Muscle layer of duodenum (tissue), 2 donors: ENCODE measurements around the gene ZNF772.

Experiments
- H3K27ac ChIP-seq: one replicate; pipeline ENCODE4 v1.7.0; 2013; ENCODE audit warnings: mild to moderate bottlenecking, low read length
- H3K27me3 ChIP-seq: one replicate; pipeline ENCODE4 v1.7.0; 2013; ENCODE audit warnings: low read depth, mild to moderate bottlenecking, control low read depth, low read length
- H3K36me3 ChIP-seq, 2 donors: one replicate each; pipeline ENCODE4 v1.7.0; 2013; ENCODE audit warnings: low read length in 2 of 2, control low read depth in 1 of 2, mild to moderate bottlenecking in 1 of 2; ENCODE audit not compliant: insufficient read depth in 2 of 2, control insufficient read depth in 1 of 2
- H3K4me1 ChIP-seq, 2 donors: one replicate each; pipeline ENCODE4 v1.7.0; 2013; ENCODE audit warnings: low read length in 2 of 2, mild to moderate bottlenecking in 2 of 2, control low read depth in 1 of 2, moderate library complexity in 1 of 2; ENCODE audit not compliant: insufficient read depth in 2 of 2, control insufficient read depth in 1 of 2
- H3K4me3 ChIP-seq, 2 donors: one replicate each; pipeline ENCODE4 v1.7.0; 2013; ENCODE audit warnings: low read length in 2 of 2, low read depth in 1 of 2, mild to moderate bottlenecking in 1 of 2
- H3K9me3 ChIP-seq, 2 donors: one replicate each; pipeline ENCODE4 v1.7.0; 2013; ENCODE audit warnings: low read length in 2 of 2, control low read depth in 1 of 2, mild to moderate bottlenecking in 1 of 2; ENCODE audit not compliant: control insufficient read depth in 1 of 2
- donor health status: healthy.

ZNF772 gene

GRCh38 chr19:57473646-57474045 lies 3.7 kb downstream of the ZNF772 start:
- Histone ChIP-seq H3K36me3 (peaks cover 26 to 77% of the 10 kb centered on the region in 2 donors), H3K27me3 (no peaks in the 10 kb centered on the region), H3K4me1 (peaks cover 0 to 11% of the 10 kb centered on the region in 2 donors), H3K4me3 (peak overlapping the region; percentile 30 to 96), H3K27ac (no peak overlapping the region), H3K9me3 (peaks cover 73 to 83% of the 10 kb centered on the region in 2 donors)

GRCh38 chr19:57466489-57466888 lies 10.9 kb downstream of the ZNF772 start:
- no peaks in the 10 kb centered on the region for H3K4me1 ChIP-seq
- peaks cover 4 to 45% of the 10 kb centered on the region in 2 donors for H3K36me3 ChIP-seq
- peak overlapping the region; percentile 5 to 64 for H3K4me3 ChIP-seq
- peaks cover 50 to 76% of the 10 kb centered on the region in 2 donors for H3K9me3 ChIP-seq
- H3K27ac ChIP-seq = no peak overlapping the region
- no peaks in the 10 kb centered on the region for H3K27me3 ChIP-seq

- peaks cover 44 to 75% of the 10 kb centered on the region in 2 donors for H3K9me3 ChIP-seq
- no peaks in the 10 kb centered on the region for H3K4me1 ChIP-seq
- H3K36me3 ChIP-seq = peaks cover 4 to 39% of the 10 kb centered on the region in 2 donors
- H3K27me3 ChIP-seq = no peaks in the 10 kb centered on the region
- H3K27ac ChIP-seq = no peak overlapping the region
- peak overlapping the region in 1 of 2 donors; percentile 64 for H3K4me3 ChIP-seq
Observed at GRCh38 chr19:57465680-57466381, 11.5 kb downstream of the ZNF772 start.

- no peak overlapping the region for H3K27ac ChIP-seq
- H3K4me1 ChIP-seq = no peaks in the 10 kb centered on the region
- peaks cover 26 to 43% of the 10 kb centered on the region in 2 donors for H3K9me3 ChIP-seq
- peaks cover 0 to 42% of the 10 kb centered on the region in 2 donors for H3K36me3 ChIP-seq
- peak overlapping the region in 1 of 2 donors; percentile 37 for H3K4me3 ChIP-seq
- H3K27me3 ChIP-seq = no peaks in the 10 kb centered on the region
Observed at GRCh38 chr19:57452307-57452706, 25.1 kb downstream of the ZNF772 start.

GRCh38 chr19:57443121-57443696 lies 34.2 kb downstream of the ZNF772 start:
- Histone ChIP-seq H3K36me3 (peaks cover 17 to 67% of the 10 kb centered on the region in 2 donors), H3K27ac (no peak overlapping the region), H3K4me3 (peak overlapping the region in 1 of 2 donors; percentile 50), H3K27me3 (no peaks in the 10 kb centered on the region), H3K4me1 (no peaks in the 10 kb centered on the region), H3K9me3 (peaks cover 34 to 70% of the 10 kb centered on the region in 2 donors)

- no peak overlapping the region for H3K27ac ChIP-seq
- peaks cover 34 to 70% of the 10 kb centered on the region in 2 donors for H3K9me3 ChIP-seq
- peaks cover 17 to 73% of the 10 kb centered on the region in 2 donors for H3K36me3 ChIP-seq
- peak overlapping the region in 1 of 2 donors; percentile 50 for H3K4me3 ChIP-seq
- no peaks in the 10 kb centered on the region for H3K4me1 ChIP-seq
- H3K27me3 ChIP-seq = no peaks in the 10 kb centered on the region
Observed at GRCh38 chr19:57441979-57442752, 35.2 kb downstream of the ZNF772 start.

GRCh38 chr19:57438925-57439324 lies 38.4 kb downstream of the ZNF772 start:
- no peak overlapping the region for H3K27ac ChIP-seq
- H3K4me1 ChIP-seq = peaks cover 0 to 18% of the 10 kb centered on the region in 2 donors
- H3K4me3 ChIP-seq = peak overlapping the region in 1 of 2 donors; percentile 26
- H3K36me3 ChIP-seq = peaks cover 7 to 45% of the 10 kb centered on the region in 2 donors
- H3K27me3 ChIP-seq = no peaks in the 10 kb centered on the region
- peaks cover 20 to 41% of the 10 kb centered on the region in 2 donors for H3K9me3 ChIP-seq

DNA sequence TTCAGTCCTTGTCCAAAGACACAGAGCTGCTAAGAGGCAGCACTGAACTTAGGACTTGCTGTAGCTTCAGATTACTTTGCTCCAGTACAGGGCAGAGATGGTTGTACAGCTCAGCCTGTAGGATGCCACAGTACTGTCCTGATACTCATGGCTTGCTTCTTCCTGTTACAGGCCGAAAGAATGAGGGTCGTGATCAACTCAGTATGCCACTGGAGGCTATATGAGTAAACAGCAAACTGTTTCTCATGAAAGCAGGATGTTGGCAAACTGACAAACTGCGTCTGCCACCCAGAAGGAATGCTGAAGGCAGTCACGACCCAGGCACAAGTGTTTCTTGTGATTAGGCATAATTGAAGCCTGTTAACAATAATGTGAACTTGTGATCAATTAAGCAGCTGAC lies 39.4 kb downstream of the ZNF772 start:
- Histone ChIP-seq H3K4me1 (peaks cover 0 to 18% of the 10 kb centered on the region in 2 donors), H3K36me3 (peaks cover 0 to 35% of the 10 kb centered on the region in 2 donors), H3K4me3 (peak overlapping the region in 1 of 2 donors; percentile 26), H3K27me3 (no peaks in the 10 kb centered on the region), H3K9me3 (peaks cover 10 to 31% of the 10 kb centered on the region in 2 donors), H3K27ac (no peak overlapping the region)

DNA sequence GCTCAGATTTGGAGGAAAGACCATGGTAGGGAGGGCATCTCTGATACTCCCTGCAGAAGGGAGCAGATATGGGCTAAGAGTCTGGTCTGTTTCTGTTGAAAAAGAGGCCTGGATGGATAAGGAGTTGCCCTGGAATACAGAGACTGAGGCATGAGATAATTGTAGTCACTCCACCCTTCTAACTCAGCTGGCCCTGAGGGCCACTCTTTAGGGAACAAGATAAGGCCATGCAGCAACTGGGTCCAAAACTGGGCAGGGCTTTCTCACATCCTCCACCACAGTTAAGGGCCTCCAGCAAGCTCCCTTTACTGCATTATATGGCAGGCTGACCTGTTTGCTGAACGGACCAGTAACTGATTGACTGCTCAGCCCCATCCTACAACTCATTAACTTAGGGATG lies 40.9 kb downstream of the ZNF772 start:
- Histone ChIP-seq H3K27ac (no peak overlapping the region), H3K36me3 (peaks cover 0 to 22% of the 10 kb centered on the region in 2 donors), H3K4me1 (peaks cover 0 to 18% of the 10 kb centered on the region in 2 donors), H3K27me3 (no peaks in the 10 kb centered on the region), H3K9me3 (peaks cover 0 to 18% of the 10 kb centered on the region in 2 donors), H3K4me3 (peak overlapping the region; percentile 67 to 95)

DNA sequence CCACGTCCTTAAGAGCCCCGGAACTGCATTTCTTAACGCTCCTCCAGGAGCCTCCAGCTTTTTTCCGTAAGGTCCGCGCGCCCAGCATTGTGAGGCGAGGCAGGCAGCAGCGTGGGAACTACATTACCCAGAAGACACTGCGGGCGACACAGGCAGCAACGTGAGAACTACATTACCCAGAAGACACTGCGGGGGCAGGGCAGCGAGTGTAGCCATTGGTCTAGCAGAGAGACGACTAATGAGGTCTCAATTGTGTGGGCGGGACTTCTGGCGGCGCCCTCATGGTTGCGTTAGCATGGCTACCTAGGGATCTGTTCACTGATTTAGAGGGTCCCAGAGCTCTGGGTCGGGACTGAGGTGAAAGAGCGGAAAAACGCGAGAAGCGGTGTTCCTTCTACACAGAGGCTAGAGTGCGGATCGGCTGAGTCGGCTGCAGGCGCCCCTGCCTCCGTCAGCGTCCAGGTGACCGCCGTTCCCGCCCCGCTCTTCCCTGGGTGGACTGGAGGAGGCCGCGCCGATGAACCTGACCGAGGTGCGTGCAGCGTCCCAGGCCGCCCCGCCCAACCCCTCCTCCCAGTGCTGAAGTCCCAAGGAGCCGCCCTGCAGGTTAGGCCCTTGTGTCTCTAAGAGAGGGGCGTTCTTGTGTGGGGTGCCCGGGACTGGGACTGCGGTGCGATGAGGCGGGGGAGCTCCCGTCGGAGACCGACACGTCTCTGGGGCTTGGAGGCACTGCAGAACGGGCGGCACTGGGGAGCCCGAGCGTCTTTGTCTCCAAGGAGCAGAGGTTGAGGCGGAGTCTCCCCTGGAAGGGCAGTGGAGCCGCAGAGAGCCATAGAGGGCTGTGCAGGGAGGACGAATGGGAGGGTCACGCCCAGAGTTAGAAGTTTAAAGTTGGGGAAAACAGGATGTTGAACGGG lies 42.0 kb downstream of the ZNF772 start, which contains the start of gene ZNF749:
TSS of gene ZNF749 (plus strand) at position 264 of the 917 bp plus-strand sequence. CDS start at position 518, 254 bp downstream.
- Histone ChIP-seq H3K9me3 (peaks cover 0 to 9% of the 10 kb centered on the region in 2 donors), H3K27ac (peak within 1 kb of the TSS; percentile 57), H3K4me1 (peaks cover 0 to 18% of the 10 kb centered on the region in 2 donors), H3K36me3 (peaks cover 0 to 20% of the 10 kb centered on the region in 2 donors), H3K27me3 (no peaks in the 10 kb centered on the region), H3K4me3 (peak within 1 kb of the TSS; percentile 67 to 95)
